HEK293T (cell line): ENCODE measurements around the gene PSMA7.
A peak's percentile ranks its signal among the peaks of the same experiment; 100 is the strongest.

Experiments used
- CTCF ChIA-PET: fragments of 350-600 bp; formaldehyde crosslinking; extraction: SDS; loops from one replicate; lab custom pipeline; 2021; ENCODE audit warnings: antibody characterized with exemption, inconsistent platforms; lab: Yijun Ruan, JAX
- POLR2A ChIA-PET: fragments of 350-600 bp; formaldehyde crosslinking; extraction: SDS; loops from one replicate; lab custom pipeline; 2020; ENCODE audit warnings: antibody characterized with exemption, inconsistent platforms; lab: Yijun Ruan, JAX
- DNase-seq: peaks from one replicate; pipeline ENCODE4 v3.0.0; 2012; ENCODE audit warnings: mixed read lengths; ENCODE audit errors: extremely low spot score
- ARNT ChIP-seq: fragments of 450-650 bp; IDR thresholded peaks from 2 replicates; pipeline ENCODE4 v1.6.1; 2017; ENCODE audit warnings: mild to moderate bottlenecking
- BHLHE40 ChIP-seq: fragments of 450-650 bp; IDR thresholded peaks from 2 replicates; pipeline ENCODE4 v1.6.1; 2016; ENCODE audit warnings: mild to moderate bottlenecking, moderate library complexity, borderline replicate concordance
- CTBP1 ChIP-seq: fragments of 450-650 bp; IDR thresholded peaks from 2 replicates; pipeline ENCODE4 v1.6.1; 2016; ENCODE audit warnings: borderline replicate concordance
- ELF4 ChIP-seq: fragments of 450-650 bp; IDR thresholded peaks from 2 replicates; pipeline ENCODE4 v1.6.1; 2017; ENCODE audit warnings: antibody characterized with exemption
- FOXA1 ChIP-seq: fragments of 450-650 bp; IDR thresholded peaks from 2 replicates; pipeline ENCODE4 v1.6.1; 2016; ENCODE audit warnings: mild to moderate bottlenecking
- FOXK2 ChIP-seq: fragments of 450-650 bp; IDR thresholded peaks from 2 replicates; pipeline ENCODE4 v1.6.1; 2016; ENCODE audit warnings: mild to moderate bottlenecking
- FOXM1 ChIP-seq: fragments of 450-650 bp; IDR thresholded peaks from 2 replicates; pipeline ENCODE4 v1.6.1; 2017; ENCODE audit warnings: mild to moderate bottlenecking, borderline replicate concordance
- HDGF ChIP-seq: fragments of 450-650 bp; IDR thresholded peaks from 2 replicates; pipeline ENCODE4 v1.6.1; 2017; ENCODE audit warnings: antibody characterized with exemption, borderline replicate concordance
- L3MBTL2 ChIP-seq: fragments of 450-650 bp; conservative IDR thresholded peaks from 2 replicates; pipeline ENCODE4 v1.6.1; 2016; ENCODE audit warnings: mild to moderate bottlenecking
- LEF1 ChIP-seq: fragments of 450-650 bp; IDR thresholded peaks from 2 replicates; pipeline ENCODE4 v1.6.1; 2017; ENCODE audit warnings: mild to moderate bottlenecking, borderline replicate concordance
- NFRKB ChIP-seq: fragments of 450-650 bp; IDR thresholded peaks from 2 replicates; pipeline ENCODE4 v1.6.1; 2016; ENCODE audit warnings: mild to moderate bottlenecking, moderate library complexity
- PKNOX1 ChIP-seq: fragments of 450-650 bp; IDR thresholded peaks from 2 replicates; pipeline ENCODE4 v1.6.1; 2016
- SP1 ChIP-seq: fragments of 450-650 bp; IDR thresholded peaks from 2 replicates; pipeline ENCODE4 v1.6.1; 2017
- SUZ12 ChIP-seq: fragments of 450-650 bp; IDR thresholded peaks from 2 replicates; pipeline ENCODE4 v1.6.1; 2016; ENCODE audit warnings: mild to moderate bottlenecking
- TARDBP ChIP-seq: fragments of 450-650 bp; IDR thresholded peaks from 2 replicates; pipeline ENCODE4 v1.6.1; 2016
- ZNF384 ChIP-seq: fragments of 450-650 bp; IDR thresholded peaks from 2 replicates; pipeline ENCODE4 v1.6.1; 2016

The PSMA7 gene

GRCh38 chr20:62159052-62159451 is 15.9 kb upstream of the PSMA7 start:
- TF ChIP-seq PKNOX1: no peak
- TF ChIP-seq SP1: no peak
- no peak for TF ChIP-seq BHLHE40
- TF ChIP-seq HDGF: no peak
- no peak for TF ChIP-seq ZNF384
- TF ChIP-seq FOXA1: no peak
- TF ChIP-seq ELF4: no peak
- no peak for TF ChIP-seq FOXK2
- ChIA-PET POLR2A (no interaction called here), CTCF (no interaction called here)
- no peak for DNase-seq

- TF ChIP-seq NFRKB: no peak
- TF ChIP-seq TARDBP: no peak
- TF ChIP-seq FOXM1: no peak
- TF ChIP-seq ELF4: no peak
- no peak for DNase-seq
- ChIA-PET CTCF (no interaction called here), POLR2A (no interaction called here)
These were observed 15.3 kb upstream of the PSMA7 start for GRCh38 chr20:62158541-62158940.

GRCh38 chr20:62158088-62158400 is 14.8 kb upstream of the PSMA7 start:
- DNase-seq: no peak
- CTCF ChIA-PET: no interaction called here

GRCh38 chr20:62157387-62158087 is 14.3 kb upstream of the PSMA7 start:
- ChIA-PET CTCF (interaction anchor here (1.2 to 1.5 kb wide), 2 partner anchors 12 to 147 kb away, joined by 3 to 11 read pairs; no protein-coding TSS in a partner anchor), POLR2A (no interaction called here)
- TF ChIP-seq SUZ12 (no peak), L3MBTL2 (no peak), ZNF384 (no peak), HDGF (no peak), FOXM1 (no peak), LEF1 (no peak), FOXK2 (no peak), FOXA1 (no peak), SP1 (no peak), TARDBP (no peak), NFRKB (no peak), ARNT (no peak), BHLHE40 (no peak), PKNOX1 (no peak), CTBP1 (no peak), ELF4 (no peak)
- DNase-seq: no peak

More at GRCh38 chr20:62158088-62158400, 14.8 kb upstream of the PSMA7 start:
- TF ChIP-seq ARNT: no peak
- TF ChIP-seq TARDBP: no peak
- POLR2A ChIA-PET: no interaction called here

GRCh38 chr20:62156592-62157386 is 13.6 kb upstream of the PSMA7 start:
- POLR2A ChIA-PET: interaction anchor here (1.0 kb wide), 1 partner anchor 15 kb away, joined by 3 read pairs; no protein-coding TSS in a partner anchor
- CTCF ChIA-PET: interaction anchor here (0.6 to 1.5 kb wide), 6 partner anchors 9 to 146 kb away, joined by 3 to 12 read pairs (median 4); no protein-coding TSS in a partner anchor
- DNase-seq: peak; percentile 84
- TF ChIP-seq LEF1: no peak
- TF ChIP-seq ARNT: no peak
- no peak for TF ChIP-seq FOXK2
- no peak for TF ChIP-seq SP1
- TF ChIP-seq TARDBP: no peak
- TF ChIP-seq HDGF: no peak
- TF ChIP-seq SUZ12: no peak
- no peak for TF ChIP-seq FOXM1
- no peak for TF ChIP-seq ZNF384
- no peak for TF ChIP-seq FOXA1
- no peak for TF ChIP-seq NFRKB
- no peak for TF ChIP-seq PKNOX1
- no peak for TF ChIP-seq BHLHE40
- TF ChIP-seq CTBP1: no peak
- no peak for TF ChIP-seq L3MBTL2
- TF ChIP-seq ELF4: no peak

- POLR2A ChIA-PET: interaction anchor here (1.0 kb wide), 1 partner anchor 15 kb away, joined by 3 read pairs; no protein-coding TSS in a partner anchor
- TF ChIP-seq ZNF384 (no peak), FOXK2 (no peak), CTBP1 (no peak), FOXA1 (no peak), SUZ12 (no peak), BHLHE40 (no peak)
- CTCF ChIA-PET: interaction anchor here (0.6 to 1.5 kb wide), 6 partner anchors 10 to 146 kb away, joined by 3 to 12 read pairs (median 4); no protein-coding TSS in a partner anchor
- no peak for DNase-seq
These were observed 13.0 kb upstream of the PSMA7 start for GRCh38 chr20:62156254-62156556.
